ENCODE results near the gene PDP2. TPM values are rescaled to one million over a fixed set of nuclear protein-coding genes. Genes with fewer than 3 reads are reported as not detected.

PDP2 gene
- total RNA-seq, 2 donors from 2014 or later: 4.4 to 6.9 TPM

DNA sequence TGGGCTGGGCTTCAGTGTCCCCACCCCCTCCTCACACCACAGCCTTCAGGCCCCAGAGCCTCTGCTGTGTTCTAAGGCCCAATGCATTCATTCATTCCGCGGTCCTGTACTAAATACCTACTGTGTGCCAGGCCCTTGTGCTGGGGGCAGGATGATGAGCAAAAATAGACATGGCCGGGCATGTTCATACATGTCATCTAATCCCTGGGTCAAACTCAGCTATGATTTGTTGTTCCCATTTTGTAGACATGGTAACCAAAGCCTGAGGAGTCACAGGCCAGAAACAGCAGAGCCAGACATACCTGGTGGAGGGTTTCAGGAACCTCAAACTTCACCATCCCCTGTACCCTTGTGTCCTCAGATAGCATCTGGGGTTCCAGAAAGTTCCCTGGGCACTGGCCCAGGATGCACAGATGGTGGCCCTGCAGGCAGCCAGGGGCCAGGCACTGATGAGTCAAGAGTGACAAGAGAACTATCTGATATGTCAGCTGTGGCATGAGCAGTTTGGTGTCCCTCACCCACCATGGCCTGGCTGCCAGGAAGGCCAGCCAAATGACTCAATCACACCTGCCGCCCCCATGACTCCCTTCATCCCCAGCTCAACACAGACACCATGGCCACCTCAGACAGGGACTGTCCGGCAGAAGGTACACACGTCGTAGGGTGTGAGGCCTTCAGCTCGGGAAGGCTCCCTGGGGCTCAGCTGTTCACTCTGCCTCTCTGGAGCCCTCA lies 47.8 kb downstream of the PDP2 start:
- Histone ChIP-seq H3K9me3 (no peaks in the 10 kb centered on the region), H3K4me1 (peaks cover 28% of the 10 kb centered on the region), H3K27me3 (peaks cover 0 to 12% of the 10 kb centered on the region in 2 donors), H3K36me3 (replicated peaks in 1 of 2; ENCODE audit: insufficient read depth in 1 of 2, low read depth in 2 of 2) (no peaks in the 10 kb centered on the region), H3K4me3 (no peak overlapping the region), H3K27ac (no peak overlapping the region)
- no peak for DNase-seq
- intact Hi-C loops (cut with DNase I): no loop called here
- 85 to 95% methylated on average over 4 to 8 of the region's 8 CpGs for WGBS, 2 donors
- no peak for ATAC-seq
- no peak for TF ChIP-seq CTCF (IDR thresholded peaks at IDR 0.05)
- TF ChIP-seq POLR2A (IDR thresholded peaks at IDR 0.05): no peak

GRCh38 chr16:66928702-66929388 lies 48.5 kb downstream of the PDP2 start:
- DNase-seq (no peak), ATAC-seq (no peak)
- no peak overlapping the region for H3K27ac ChIP-seq
- peaks cover 0 to 11% of the 10 kb centered on the region in 2 donors for H3K27me3 ChIP-seq
- no peak overlapping the region for H3K4me3 ChIP-seq
- H3K9me3 ChIP-seq: no peaks in the 10 kb centered on the region
- WGBS, 2 donors: 70 to 74% methylated on average over 10 of the region's 10 CpGs
- H3K36me3 ChIP-seq (replicated peaks in 1 of 2; ENCODE audit: insufficient read depth in 1 of 2, low read depth in 2 of 2): no peaks in the 10 kb centered on the region
- TF ChIP-seq POLR2A (IDR thresholded peaks at IDR 0.05): no peak
- TF ChIP-seq CTCF (IDR thresholded peaks at IDR 0.05): peak in 3 of 7 experiments; percentile 9 to 17 (median 13)
- intact Hi-C loops (cut with DNase I): no loop called here
- peaks cover 35% of the 10 kb centered on the region for H3K4me1 ChIP-seq

DNA sequence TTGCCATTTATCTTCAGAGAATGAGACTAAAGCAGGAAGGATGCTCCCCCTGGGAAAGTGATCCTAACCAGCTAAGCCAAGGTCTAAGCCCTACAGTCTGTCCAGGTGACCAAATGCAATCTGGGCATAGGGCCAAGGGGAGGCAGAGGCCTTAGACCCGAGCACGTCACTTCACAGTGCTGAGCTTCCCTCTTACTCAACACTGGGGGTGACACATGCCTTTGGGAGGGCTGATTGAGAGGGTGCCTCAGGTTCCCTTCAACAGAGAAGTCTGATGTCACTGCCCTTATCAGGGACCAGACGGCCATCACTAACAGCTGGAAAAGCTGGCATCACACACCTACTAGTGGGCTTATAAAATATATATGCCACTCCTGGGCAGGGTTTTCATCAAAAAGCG lies 49.9 kb downstream of the PDP2 start:
- no peaks in the 10 kb centered on the region for H3K9me3 ChIP-seq
- H3K27me3 ChIP-seq: peaks cover 0 to 6% of the 10 kb centered on the region in 2 donors
- H3K27ac ChIP-seq: no peak overlapping the region
- peaks cover 29% of the 10 kb centered on the region for H3K4me1 ChIP-seq
- intact Hi-C loops (cut with DNase I): no loop called here
- DNase-seq (peak in 3 of 4 donors; percentile 50 to 56 (median 52)), ATAC-seq (no peak)
- WGBS, 2 donors: 33 to 38% methylated on average over 3 to 4 of the region's 4 CpGs
- H3K36me3 ChIP-seq (replicated peaks in 1 of 2; ENCODE audit: insufficient read depth in 1 of 2, low read depth in 2 of 2): no peaks in the 10 kb centered on the region
- TF ChIP-seq POLR2A (IDR thresholded peaks at IDR 0.05) (no peak), CTCF (IDR thresholded peaks at IDR 0.05) (no peak)
- H3K4me3 ChIP-seq: no peak overlapping the region

GRCh38 chr16:66931665-66932064 lies 51.4 kb downstream of the PDP2 start:
- no peaks in the 10 kb centered on the region for H3K9me3 ChIP-seq
- no peak for TF ChIP-seq CTCF (IDR thresholded peaks at IDR 0.05)
- no peak for TF ChIP-seq POLR2A (IDR thresholded peaks at IDR 0.05)
- DNase-seq (no peak), ATAC-seq (no peak)
- intact Hi-C loops (cut with DNase I): no loop called here
- WGBS, 2 donors: 83 to 85% methylated on average over 2 of the region's 2 CpGs
- peaks cover 31% of the 10 kb centered on the region for H3K4me1 ChIP-seq
- no peaks in the 10 kb centered on the region for H3K27me3 ChIP-seq
- H3K27ac ChIP-seq: no peak overlapping the region
- no peaks in the 10 kb centered on the region for H3K36me3 ChIP-seq (replicated peaks in 1 of 2; ENCODE audit: insufficient read depth in 1 of 2, low read depth in 2 of 2)
- no peak overlapping the region for H3K4me3 ChIP-seq

Measured in body of pancreas (tissue), 4 donors.